Colonic mucosa (tissue), 4 donors: ENCODE data around the gene FBXL4. TPM values are rescaled to one million over a fixed set of nuclear protein-coding genes. Genes with fewer than 3 reads are reported as not detected.

Experiments
- DNase-seq: peaks from one replicate; pipeline ENCODE4 v3.0.0-alpha.2; 2020
- H3K27ac ChIP-seq: fragments of 200-600 bp; one replicate; pipeline ENCODE4 v1.8.0; 2021
- H3K27me3 ChIP-seq: fragments of 200-600 bp; one replicate; pipeline ENCODE4 v1.8.0; 2021
- H3K36me3 ChIP-seq: fragments of 200-600 bp; one replicate; pipeline ENCODE4 v1.8.0; 2021
- H3K4me1 ChIP-seq: fragments of 200-600 bp; one replicate; pipeline ENCODE4 v1.8.0; 2021; ENCODE audit warnings: mild to moderate bottlenecking
- H3K4me3 ChIP-seq: fragments of 200-600 bp; one replicate; pipeline ENCODE4 v1.8.0; 2021
- H3K9ac ChIP-seq, 2 donors: one replicate each; pipeline ENCODE4 v1.7.0; 2013; ENCODE audit warnings: control low read depth in 2 of 2, low read depth in 2 of 2, low read length in 2 of 2
- H3K9me3 ChIP-seq: fragments of 200-600 bp; one replicate; pipeline ENCODE4 v1.8.0; 2021
- intact Hi-C: fragments of 100-400 bp; cut with DNase I; formaldehyde crosslinking; loops from one replicate; pipeline ENCODE4 v1.14.1; 2022
- total RNA-seq, 2 donors: library from RNA; stranded (reverse); fragmentation: NEBNext Ultra II Directional in 1 of 2; extraction: Animal tissue kit (Norgen Biotek cat#: 25700) in 1 of 2; gene quantifications; one replicate each; pipeline ENCODE4 v1.2.1, GENCODE V29; 2021
- TF ChIP-seq, protein P1 (sequence below): fragments of 200-600 bp; IDR thresholded peaks from one replicate; pipeline ENCODE4 v1.8.0; 2022; ENCODE audit warnings: antibody characterized with exemption, mild to moderate bottlenecking
- donor health status: healthy.
- donor health status: DM: no; HTN: no; CAD: no.
- donor health status: DM: no; HTN: no; CAD: no.

Gene FBXL4
- total RNA-seq, 2 donors from 2014 or later, result 10.6 to 16.1 TPM

DNA sequence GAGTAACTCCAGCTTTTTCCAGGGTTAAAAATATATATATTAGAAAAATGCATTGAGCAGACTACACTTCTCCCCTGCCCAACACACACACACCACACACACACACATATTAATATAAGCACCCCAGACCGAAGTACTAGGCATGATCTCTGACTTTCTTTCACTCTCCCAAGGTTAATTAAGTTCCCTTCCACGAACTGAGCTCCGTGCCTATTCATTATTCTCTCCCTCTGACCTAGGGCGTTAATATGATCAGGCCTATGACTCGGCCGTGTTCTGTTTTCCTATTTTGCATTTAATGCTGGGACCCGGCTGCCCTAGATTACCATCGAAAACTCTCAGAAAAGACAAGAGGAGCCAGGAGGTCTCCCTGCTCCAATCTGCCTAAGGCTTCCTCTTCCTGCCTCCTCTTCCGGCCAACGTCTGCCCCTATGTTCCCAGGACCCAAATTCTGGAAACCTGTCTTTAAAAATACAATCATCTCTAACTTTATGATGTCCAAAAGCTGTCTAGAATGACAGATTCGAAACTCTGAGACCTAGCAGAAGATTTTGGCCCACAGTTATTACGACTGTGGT is 119.4 kb downstream of the FBXL4 start:
- Histone ChIP-seq H3K27me3 (peaks cover 92% of the 10 kb centered on the region), H3K4me3 (no peak overlapping the region), H3K27ac (no peak overlapping the region), H3K9ac (no peak overlapping the region), H3K9me3 (no peaks in the 10 kb centered on the region), H3K4me1 (peaks cover 5% of the 10 kb centered on the region), H3K36me3 (no peaks in the 10 kb centered on the region)
- intact Hi-C loops, result no loop called here
- TF ChIP-seq, protein P1, sequence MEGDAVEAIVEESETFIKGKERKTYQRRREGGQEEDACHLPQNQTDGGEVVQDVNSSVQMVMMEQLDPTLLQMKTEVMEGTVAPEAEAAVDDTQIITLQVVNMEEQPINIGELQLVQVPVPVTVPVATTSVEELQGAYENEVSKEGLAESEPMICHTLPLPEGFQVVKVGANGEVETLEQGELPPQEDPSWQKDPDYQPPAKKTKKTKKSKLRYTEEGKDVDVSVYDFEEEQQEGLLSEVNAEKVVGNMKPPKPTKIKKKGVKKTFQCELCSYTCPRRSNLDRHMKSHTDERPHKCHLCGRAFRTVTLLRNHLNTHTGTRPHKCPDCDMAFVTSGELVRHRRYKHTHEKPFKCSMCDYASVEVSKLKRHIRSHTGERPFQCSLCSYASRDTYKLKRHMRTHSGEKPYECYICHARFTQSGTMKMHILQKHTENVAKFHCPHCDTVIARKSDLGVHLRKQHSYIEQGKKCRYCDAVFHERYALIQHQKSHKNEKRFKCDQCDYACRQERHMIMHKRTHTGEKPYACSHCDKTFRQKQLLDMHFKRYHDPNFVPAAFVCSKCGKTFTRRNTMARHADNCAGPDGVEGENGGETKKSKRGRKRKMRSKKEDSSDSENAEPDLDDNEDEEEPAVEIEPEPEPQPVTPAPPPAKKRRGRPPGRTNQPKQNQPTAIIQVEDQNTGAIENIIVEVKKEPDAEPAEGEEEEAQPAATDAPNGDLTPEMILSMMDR, result no peak
- DNase-seq, result no peak

GRCh38 chr6:98827295-98828159 is 120.2 kb downstream of the FBXL4 start:
- H3K4me3 ChIP-seq, result no peak overlapping the region
- no peak overlapping the region for H3K27ac ChIP-seq
- peaks cover 5% of the 10 kb centered on the region for H3K4me1 ChIP-seq
- H3K36me3 ChIP-seq, result no peaks in the 10 kb centered on the region
- DNase-seq, result no peak
- intact Hi-C loops, result no loop called here
- peaks cover 85% of the 10 kb centered on the region for H3K27me3 ChIP-seq
- H3K9me3 ChIP-seq, result no peaks in the 10 kb centered on the region
- H3K9ac ChIP-seq, result no peak overlapping the region
- TF ChIP-seq, protein P1, result no peak

GRCh38 chr6:98825600-98826230 is 122.0 kb downstream of the FBXL4 start:
- no peak for DNase-seq
- TF ChIP-seq, protein P1, result no peak
- Histone ChIP-seq H3K27me3 (peaks cover 71% of the 10 kb centered on the region), H3K4me1 (no peaks in the 10 kb centered on the region), H3K9me3 (no peaks in the 10 kb centered on the region), H3K4me3 (no peak overlapping the region), H3K27ac (no peak overlapping the region), H3K36me3 (no peaks in the 10 kb centered on the region), H3K9ac (no peak overlapping the region)
- intact Hi-C loops, result no loop called here

- no peaks in the 10 kb centered on the region for H3K9me3 ChIP-seq
- intact Hi-C loops, result no loop called here
- no peaks in the 10 kb centered on the region for H3K4me1 ChIP-seq
- H3K9ac ChIP-seq, result no peak overlapping the region
- no peak overlapping the region for H3K4me3 ChIP-seq
- peaks cover 65% of the 10 kb centered on the region for H3K27me3 ChIP-seq
- no peak for DNase-seq
- no peak overlapping the region for H3K27ac ChIP-seq
- no peaks in the 10 kb centered on the region for H3K36me3 ChIP-seq
- TF ChIP-seq, protein P1, result no peak
Measured at GRCh38 chr6:98824902-98825599, 122.7 kb downstream of the FBXL4 start.

GRCh38 chr6:98824162-98824901 is 123.4 kb downstream of the FBXL4 start:
- Histone ChIP-seq H3K27ac (no peak overlapping the region), H3K4me3 (no peak overlapping the region), H3K27me3 (peaks cover 57% of the 10 kb centered on the region), H3K9ac (no peak overlapping the region), H3K4me1 (no peaks in the 10 kb centered on the region), H3K36me3 (no peaks in the 10 kb centered on the region), H3K9me3 (no peaks in the 10 kb centered on the region)
- intact Hi-C loops, result no loop called here
- DNase-seq, result no peak
- TF ChIP-seq, protein P1, result no peak
